Measurements from ENCODE around the gene SEMA4C. TPM values are rescaled to one million over a fixed set of nuclear protein-coding genes. Genes with fewer than 3 reads are reported as not detected.

Gene SEMA4C
- total and polyA plus RNA-seq, 9 of the 15 experiments (the other 6 are each of a cell fraction or from before 2014, with no cell fraction given), result 0.32 to 59.7 (median 23.9) TPM

- TF ChIP-seq CBX8 (IDR thresholded peaks at IDR 0.05; ENCODE audit: borderline replicate concordance, extremely low read depth, low read depth, low read length, poor library complexity, severe bottlenecking), result no peak
- peak; percentile 89 for TF ChIP-seq LEF1 (IDR thresholded peaks at IDR 0.05)
Observed at GRCh38 chr2:96895032-96895745, 25.3 kb upstream of the SEMA4C start (continued).

GRCh38 chr2:96894151-96894531, 24.3 kb upstream of the SEMA4C start:
- Histone ChIP-seq H3K27ac (ENCODE audit: extremely low read depth, low read depth, low read length) (peak overlapping the region; percentile 77), H3K4me1 (replicated peaks in 1 of 2; ENCODE audit: control insufficient read depth in 2 of 2, insufficient read depth in 2 of 2, low read length in 2 of 2) (peaks cover 72 to 88% of the 10 kb centered on the region in 2 experiments), H3K79me2 (ENCODE audit: control insufficient read depth, insufficient read depth, low read length) (peaks cover 63% of the 10 kb centered on the region), H4K20me1 (replicated peaks; ENCODE audit: control insufficient read depth, insufficient read depth, low read length) (no peaks in the 10 kb centered on the region), H3K4me2 (ENCODE audit: insufficient read depth, low read length) (peak overlapping the region; percentile 91), H3K27me3 (ENCODE audit: control insufficient read depth in 2 of 2, insufficient read depth in 2 of 2, low read length in 2 of 2) (no peaks in the 10 kb centered on the region), H3K9ac (ENCODE audit: insufficient read depth in 1 of 2, low read depth in 2 of 2, low read length in 2 of 2) (peak overlapping the region; percentile 72 to 93), H3K9me1 (ENCODE audit: control insufficient read depth, insufficient read depth, low read length) (no peaks in the 10 kb centered on the region), H2AFZ (ENCODE audit: low read depth, low read length) (no peak overlapping the region), H3K36me3 (ENCODE audit: control insufficient read depth, insufficient read depth, low read length) (peaks cover 46% of the 10 kb centered on the region), H3K4me3 (peak overlapping the region; percentile 45; the same call in 1 of the 2 replicates), H3K9me3 (replicated peaks; ENCODE audit: control insufficient read depth, insufficient read depth, low read depth, low read length) (no peaks in the 10 kb centered on the region)
- TF ChIP-seq ZNF75A (CRISPR knock-in tag; IDR thresholded peaks at IDR 0.05) (no peak), ZNF740 (CRISPR knock-in tag; IDR thresholded peaks at IDR 0.05) (0 out of 2 replicates have a peak, but pooled peaks have one; percentile 37), ZNF740 (tag; IDR thresholded peaks at IDR 0.05) (no peak), EGR1 (conservative IDR thresholded peaks at IDR 0.05) (peak; percentile 95), BCOR (IDR thresholded peaks at IDR 0.05) (peak; percentile 38; the same call in 1 of the 2 replicates), TEAD4 (IDR thresholded peaks at IDR 0.05; ENCODE audit: low read length) (peak; percentile 53; the same call in 1 of the 2 replicates), TEAD4 (CRISPR knock-in tag; IDR thresholded peaks at IDR 0.05; ENCODE audit: borderline replicate concordance) (no peak)
- intact Hi-C loops (cut with micrococcal nuclease), result loop anchor here (2.0 kb wide), 1 partner anchor 25 kb away; no protein-coding TSS in a partner anchor
- POLR2A ChIA-PET, result interaction anchor here (0.7 to 9.0 kb wide), 4 partner anchors 13 to 25 kb away, joined by 4 to 112 read pairs (median 4); no protein-coding TSS in a partner anchor
- CTCF ChIA-PET (ENCODE audit: low intra/inter-chr PET ratio), result no interaction called here
- no peak for DNase-seq (ENCODE audit: extremely low read depth in 1 of 4, low spot score in 3 of 4)
- ATAC-seq, result no peak
- no TSS peak for BruUV-seq (replicated peaks)
- 33% methylated on average over 1 of the region's 3 CpGs for WGBS (ENCODE audit: insufficient coverage, low coverage, missing lambda C conversion rate)
- FAIRE-seq, result no peak
- in situ Hi-C loops (cut with MboI), result no loop called here
